ENCODE data around the gene MGME1. TPM values are rescaled to one million over a fixed set of nuclear protein-coding genes. Genes with fewer than 3 reads are reported as not detected.
A peak's percentile ranks its signal among the peaks of the same experiment; 100 is the strongest.

The MGME1 gene
- total and polyA plus RNA-seq, 9 of the 15 experiments (the other 6 are each of a cell fraction or from before 2014, with no cell fraction given) = 13.4 to 45.1 (median 30.6) TPM

GRCh38 chr20:17958373-17959256 lies 10.2 kb upstream of the MGME1 start:
- WGBS (ENCODE audit: insufficient coverage, low coverage, missing lambda C conversion rate) = 1% methylated on average over 5 of the region's 5 CpGs
- peak overlapping the region; percentile 33 for H3K4me2 ChIP-seq (ENCODE audit: insufficient read depth, low read length)
- ATAC-seq = peak; percentile 85
- peak; percentile 82 for FAIRE-seq
- DNase-seq (ENCODE audit: extremely low read depth in 1 of 4, low spot score in 3 of 4) = peak in 2 of 4 experiments; percentile 51 to 79
- peaks cover 3% of the 10 kb centered on the region for H3K9me1 ChIP-seq (ENCODE audit: control insufficient read depth, insufficient read depth, low read length)
- peaks cover 100% of the 10 kb centered on the region for H3K79me2 ChIP-seq (ENCODE audit: control insufficient read depth, insufficient read depth, low read length)
- peaks cover 73% of the 10 kb centered on the region for H3K36me3 ChIP-seq (ENCODE audit: control insufficient read depth, insufficient read depth, low read length)
- intact Hi-C loops (cut with micrococcal nuclease) (no loop called here), in situ Hi-C loops (cut with MboI) (no loop called here)
- ChIA-PET CTCF (ENCODE audit: low intra/inter-chr PET ratio) (no interaction called here), POLR2A (interaction anchor here (0.5 to 4.3 kb wide), 8 partner anchors 9 to 280 kb away, joined by 3 to 42 read pairs (median 3); partner anchors contain the start of genes MGME1 and SNX5)
- no peak overlapping the region for H2AFZ ChIP-seq (ENCODE audit: low read depth, low read length)
- H3K4me3 ChIP-seq = no peak overlapping the region
- peaks cover 21 to 49% of the 10 kb centered on the region in 2 experiments for H3K4me1 ChIP-seq (replicated peaks in 1 of 2; ENCODE audit: control insufficient read depth in 2 of 2, insufficient read depth in 2 of 2, low read length in 2 of 2)
- H3K9ac ChIP-seq (ENCODE audit: insufficient read depth in 1 of 2, low read depth in 2 of 2, low read length in 2 of 2) = peak overlapping the region in 1 of 2 experiments; percentile 42; a peak in 2 of 4 replicates
- H3K27me3 ChIP-seq (ENCODE audit: control insufficient read depth in 2 of 2, insufficient read depth in 2 of 2, low read length in 2 of 2) = no peaks in the 10 kb centered on the region
- H3K27ac ChIP-seq (ENCODE audit: extremely low read depth, low read depth, low read length) = peak overlapping the region; percentile 64
- H4K20me1 ChIP-seq (replicated peaks; ENCODE audit: control insufficient read depth, insufficient read depth, low read length) = peaks cover 31% of the 10 kb centered on the region
- no peaks in the 10 kb centered on the region for H3K9me3 ChIP-seq (replicated peaks; ENCODE audit: control insufficient read depth, insufficient read depth, low read depth, low read length)
- no TSS peak for BruUV-seq (replicated peaks)
- TF ChIP-seq REST (IDR thresholded peaks at IDR 0.05; ENCODE audit: borderline replicate concordance) (no peak), REST (CRISPR knock-in tag; IDR thresholded peaks at IDR 0.05; ENCODE audit: low read depth) (0 out of 2 replicates have a peak, but pooled peaks have one; percentile 50), ZNF282 (CRISPR knock-in tag; IDR thresholded peaks at IDR 0.05) (no peak), ARNT (IDR thresholded peaks at IDR 0.05) (peak; percentile 26 to 72; a peak in 1 of 4 replicates), BRF1 (IDR thresholded peaks at IDR 0.05; ENCODE audit: borderline replicate concordance, extremely low read depth, insufficient read length) (no peak), NR1H2 (CRISPR knock-in tag; IDR thresholded peaks at IDR 0.05) (no peak), ETV1 (tag; conservative IDR thresholded peaks at IDR 0.05; ENCODE audit: low read depth) (peak; percentile 70), ZNF699 (CRISPR knock-in tag; IDR thresholded peaks at IDR 0.05; ENCODE audit: insufficient replicate concordance) (no peak)
- TF ChIP-seq, protein P1, sequence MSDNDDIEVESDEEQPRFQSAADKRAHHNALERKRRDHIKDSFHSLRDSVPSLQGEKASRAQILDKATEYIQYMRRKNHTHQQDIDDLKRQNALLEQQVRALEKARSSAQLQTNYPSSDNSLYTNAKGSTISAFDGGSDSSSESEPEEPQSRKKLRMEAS (CRISPR knock-in tag; IDR thresholded peaks at IDR 0.05) = no peak
- TF ChIP-seq, protein P2, sequence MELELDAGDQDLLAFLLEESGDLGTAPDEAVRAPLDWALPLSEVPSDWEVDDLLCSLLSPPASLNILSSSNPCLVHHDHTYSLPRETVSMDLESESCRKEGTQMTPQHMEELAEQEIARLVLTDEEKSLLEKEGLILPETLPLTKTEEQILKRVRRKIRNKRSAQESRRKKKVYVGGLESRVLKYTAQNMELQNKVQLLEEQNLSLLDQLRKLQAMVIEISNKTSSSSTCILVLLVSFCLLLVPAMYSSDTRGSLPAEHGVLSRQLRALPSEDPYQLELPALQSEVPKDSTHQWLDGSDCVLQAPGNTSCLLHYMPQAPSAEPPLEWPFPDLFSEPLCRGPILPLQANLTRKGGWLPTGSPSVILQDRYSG (tag; conservative IDR thresholded peaks at IDR 0.05; ENCODE audit: low read depth) = 0 out of 2 replicates have a peak, but pooled peaks have one; percentile 36
